SK-N-SH (cell line): ENCODE measurements around the gene VGF. TPM values are rescaled to one million over a fixed set of nuclear protein-coding genes. Genes with fewer than 3 reads are reported as not detected.

Experiments
- CTCF ChIA-PET: fragments of 300-600, 350-600 bp; formaldehyde crosslinking; extraction: SDS; loops from one replicate; lab custom pipeline; 2021; lab: Yijun Ruan, JAX
- POLR2A ChIA-PET: fragments of 350-600 bp; sonication (Branson Sonifier 250); formaldehyde crosslinking; extraction: SDS; loops from one replicate; lab custom pipeline; 2020; ENCODE audit warnings: antibody characterized with exemption, inconsistent platforms; lab: Yijun Ruan, JAX
- DNase-seq: peaks from one replicate; pipeline ENCODE4 v3.0.0; 2012
- H2AFZ ChIP-seq: fragments of 200-600 bp; sonication (generic); 2 replicates; pipeline ENCODE4 v1.8.1; 2016; ENCODE audit warnings: antibody characterized with exemption, mild to moderate bottlenecking, low read depth
- H3F3A ChIP-seq: fragments of 200-600 bp; sonication (generic); replicated peaks from 2 replicates; pipeline ENCODE3; 2016; ENCODE audit warnings: antibody characterized with exemption, mild to moderate bottlenecking; ENCODE audit not compliant: insufficient read depth
- H3K27ac ChIP-seq, 2 experiments: fragments of 200-500 bp in 1 of 2; fragments of 200-600 bp in 1 of 2; sonication (Bioruptor generic) in 1 of 2; sonication (generic), shearing (Covaris generic) in 1 of 2; 2 replicates each; pipeline versions ENCODE4 v1.5.1 to v1.6.1; 2014 to 2016; ENCODE audit warnings: low read depth in 2 of 2, inconsistent platforms in 1 of 2, low read length in 1 of 2, mild to moderate bottlenecking in 1 of 2, mixed read lengths in 1 of 2
- H3K27me3 ChIP-seq: fragments of 200-600 bp; sonication (generic), shearing (Covaris generic); 2 replicates; pipeline ENCODE4 v1.6.1; 2016; ENCODE audit warnings: mixed run types; ENCODE audit not compliant: insufficient read depth
- H3K36me3 ChIP-seq, 2 experiments: fragments of 200-500 bp in 1 of 2; fragments of 200-600 bp in 1 of 2; sonication (Bioruptor generic) in 1 of 2; sonication (generic) in 1 of 2; replicated peaks in 1 of 2; 2 replicates each; pipeline versions ENCODE3 to v1.5.1; 2014 to 2016; ENCODE audit warnings: low read length in 1 of 2, mild to moderate bottlenecking in 1 of 2; ENCODE audit not compliant: insufficient read depth in 2 of 2, control insufficient read depth in 1 of 2
- H3K4me1 ChIP-seq, 2 experiments: fragments of 200-500 bp in 1 of 2; fragments of 200-600 bp in 1 of 2; sonication (Bioruptor generic) in 1 of 2; sonication (generic), shearing (Covaris generic) in 1 of 2; 2 replicates each; pipeline versions ENCODE4 v1.5.1 to v1.6.1; 2014 to 2016; ENCODE audit warnings: low read depth in 1 of 2, low read length in 1 of 2, mixed run types in 1 of 2; ENCODE audit not compliant: insufficient read depth in 2 of 2, control insufficient read depth in 1 of 2
- H3K4me2 ChIP-seq: fragments of 200-600 bp; sonication (generic), shearing (Covaris generic); 2 replicates; pipeline ENCODE4 v1.6.1; 2017; ENCODE audit warnings: mixed run types
- H3K4me3 ChIP-seq, 2 experiments: fragments of 200-500 bp in 1 of 2; fragments of 200-600 bp in 1 of 2; sonication (Bioruptor generic) in 1 of 2; sonication (generic), shearing (Covaris generic) in 1 of 2; 2 replicates each; pipeline versions ENCODE4 v1.5.1 to v1.8.1; 2014 to 2016; ENCODE audit warnings: low read depth in 2 of 2, inconsistent platforms in 1 of 2, low read length in 1 of 2, mild to moderate bottlenecking in 1 of 2, mixed read lengths in 1 of 2, moderate library complexity in 1 of 2
- H3K79me2 ChIP-seq: fragments of 200-600 bp; sonication (generic); 2 replicates; pipeline ENCODE4 v1.8.1; 2017; ENCODE audit warnings: mild to moderate bottlenecking; ENCODE audit not compliant: insufficient read depth
- H3K9ac ChIP-seq: fragments of 200-600 bp; sonication (generic); 2 replicates; pipeline ENCODE4 v1.6.1; 2017; ENCODE audit warnings: mixed run types
- H3K9me2 ChIP-seq: fragments of 200-600 bp; sonication (generic); 2 replicates; pipeline ENCODE4 v1.6.1; 2017; ENCODE audit warnings: mixed run types
- H3K9me3 ChIP-seq: fragments of 200-600 bp; sonication (generic); 2 replicates; pipeline ENCODE4 v1.6.1; 2017; ENCODE audit warnings: mixed run types, mild to moderate bottlenecking, moderate library complexity
- H4K20me1 ChIP-seq: fragments of 200-600 bp; sonication (generic); 2 replicates; pipeline ENCODE4 v1.6.1; 2017; ENCODE audit warnings: mild to moderate bottlenecking, mixed run types; ENCODE audit not compliant: insufficient read depth
- EP300 ChIP-seq, 2 experiments: IDR thresholded peaks; 2 replicates each; pipeline versions ENCODE4 v1.4.0 to v1.6.1; 2012; ENCODE audit warnings: borderline replicate concordance in 1 of 2, low read depth in 1 of 2, low read length in 1 of 2
- FOXJ3 ChIP-seq: sonication (generic); formaldehyde crosslinking; IDR thresholded peaks from 2 replicates; pipeline ENCODE4 v1.5.1; 2020; ENCODE audit warnings: mild to moderate bottlenecking, missing genetic modification reagents
- FOXM1 ChIP-seq: IDR thresholded peaks from 2 replicates; pipeline ENCODE4 v1.4.0; 2012; ENCODE audit warnings: low read depth, mild to moderate bottlenecking
- GATA2 ChIP-seq: sonication (generic); formaldehyde crosslinking; IDR thresholded peaks from 2 replicates; pipeline ENCODE4 v1.5.0; 2020; ENCODE audit warnings: mild to moderate bottlenecking, missing genetic modification reagents
- IRF3 ChIP-seq: fragments of 150-350 bp; IDR thresholded peaks from 2 replicates; pipeline ENCODE4 v1.6.1; 2016; ENCODE audit warnings: mild to moderate bottlenecking, low read depth, low read length
- JUND ChIP-seq: IDR thresholded peaks from 2 replicates; pipeline ENCODE4 v1.4.0; 2012
- MXI1 ChIP-seq: IDR thresholded peaks from 2 replicates; pipeline ENCODE4 v1.6.1; 2012; ENCODE audit warnings: mild to moderate bottlenecking, low read depth, low read length, improper control_type of control experiment
- NFIC ChIP-seq: IDR thresholded peaks from 2 replicates; pipeline ENCODE4 v1.4.0; 2012; ENCODE audit warnings: borderline replicate concordance
- NRF1 ChIP-seq: IDR thresholded peaks from 2 replicates; pipeline ENCODE4 v1.6.1; 2012; ENCODE audit warnings: low read depth, mild to moderate bottlenecking, low read length
- RAD21 ChIP-seq: IDR thresholded peaks from 2 replicates; pipeline ENCODE4 v1.6.1; 2012; ENCODE audit warnings: mild to moderate bottlenecking, low read length
- RXRA ChIP-seq: IDR thresholded peaks from 2 replicates; pipeline ENCODE4 v1.4.0; 2012; ENCODE audit warnings: low read depth, mild to moderate bottlenecking, borderline replicate concordance
- SMC3 ChIP-seq: IDR thresholded peaks from 2 replicates; pipeline ENCODE4 v1.6.1; 2012; ENCODE audit warnings: low read depth, low read length, improper control_type of control experiment
- TCF12 ChIP-seq: IDR thresholded peaks from 2 replicates; pipeline ENCODE4 v1.4.0; 2012
- TEAD4 ChIP-seq: IDR thresholded peaks from 2 replicates; pipeline ENCODE4 v1.4.0; 2012; ENCODE audit warnings: mild to moderate bottlenecking, borderline replicate concordance; ENCODE audit not compliant: insufficient read depth
- USF1 ChIP-seq: IDR thresholded peaks from 2 replicates; pipeline ENCODE4 v1.4.0; 2012; ENCODE audit warnings: low read depth, borderline replicate concordance
- WGBS: methylation state at CpG from one replicate; pipeline ENCODE4 v1.1.6; 2017; ENCODE audit warnings: low lambda C conversion rate; 5-methylcytosine and 5-hydroxymethylcytosine counted together
- polyA plus RNA-seq, 3 experiments: library from polyadenylated mRNA; depleted of rRNA; stranded (reverse); fragments of >200 nt; gene quantifications; 2 replicates each; pipeline ENCODE4 v1.2.3, GENCODE V29; 2012
- TF ChIP-seq, protein P1 (sequence below): IDR thresholded peaks from 2 replicates; pipeline ENCODE4 v1.4.0; 2012; ENCODE audit warnings: low read depth
- TF ChIP-seq, protein P2 (sequence below): IDR thresholded peaks from 2 replicates; pipeline ENCODE4 v1.6.1; 2012; ENCODE audit warnings: mild to moderate bottlenecking, low read depth, low read length, moderate library complexity
- TF ChIP-seq, protein P3 (sequence below): IDR thresholded peaks from 2 replicates; pipeline ENCODE4; 2012
- TF ChIP-seq, protein P4 (sequence below): fragments of 200-600 bp; sonication (generic); IDR thresholded peaks from 2 replicates; pipeline ENCODE4 v1.6.1; 2017; ENCODE audit warnings: antibody characterized with exemption, mild to moderate bottlenecking, moderate library complexity

VGF gene
- polyA plus RNA-seq, 1 of the 3 experiments (the other 2 are of a cell fraction) = 54.3 TPM

DNA sequence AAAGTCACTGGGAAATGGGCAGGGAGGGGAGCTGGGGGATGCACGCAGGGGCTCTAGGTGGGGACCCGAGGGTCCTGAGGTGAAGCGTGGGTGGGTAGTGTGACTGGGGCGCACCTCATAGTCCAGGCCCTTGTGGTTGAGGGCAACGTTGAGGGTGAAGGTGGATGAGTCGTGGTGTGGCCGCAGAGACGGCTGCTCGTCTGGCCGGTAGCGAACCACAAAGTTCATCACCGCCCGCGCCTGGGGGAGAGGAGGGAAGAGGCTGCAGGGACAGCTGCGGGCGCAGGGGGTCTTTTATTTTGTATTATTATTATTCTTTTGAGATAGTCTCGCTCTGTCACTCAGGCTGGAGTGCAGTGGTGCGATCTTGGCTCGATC is 41.3 kb upstream of the VGF start:
- CTCF ChIA-PET = interaction anchor here (0.8 to 1.6 kb wide), 3 partner anchors 11 to 38 kb away, joined by 3 to 4 read pairs (median 3); partner anchors contain the start of genes PLOD3 and ZNHIT1
- peaks cover 9% of the 10 kb centered on the region for H3F3A ChIP-seq

More for the DNA sequence above, 41.3 kb upstream of the VGF start:
- DNase-seq = no peak
- H3K9ac ChIP-seq = no peak overlapping the region
- H3K27ac ChIP-seq = no peak overlapping the region
- H3K4me1 ChIP-seq = no peaks in the 10 kb centered on the region
- 88% methylated on average over 19 of the region's 19 CpGs for WGBS
- no peaks in the 10 kb centered on the region for H3K79me2 ChIP-seq
- TF ChIP-seq MXI1 (no peak), GATA2 (CRISPR knock-in tag) (no peak), EP300 (IDR thresholded peaks at IDR 0.05; ENCODE audit: borderline replicate concordance in 1 of 2, low read depth in 1 of 2, low read length in 1 of 2) (no peak), FOXJ3 (CRISPR knock-in tag) (no peak), IRF3 (no peak), NRF1 (no peak), TCF12 (no peak), FOXM1 (no peak), RAD21 (no peak), SMC3 (no peak), USF1 (no peak), JUND (no peak), NFIC (no peak), TEAD4 (no peak), RXRA (no peak)
- TF ChIP-seq, protein P1, sequence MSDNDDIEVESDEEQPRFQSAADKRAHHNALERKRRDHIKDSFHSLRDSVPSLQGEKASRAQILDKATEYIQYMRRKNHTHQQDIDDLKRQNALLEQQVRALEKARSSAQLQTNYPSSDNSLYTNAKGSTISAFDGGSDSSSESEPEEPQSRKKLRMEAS = no peak
- TF ChIP-seq, protein P2, sequence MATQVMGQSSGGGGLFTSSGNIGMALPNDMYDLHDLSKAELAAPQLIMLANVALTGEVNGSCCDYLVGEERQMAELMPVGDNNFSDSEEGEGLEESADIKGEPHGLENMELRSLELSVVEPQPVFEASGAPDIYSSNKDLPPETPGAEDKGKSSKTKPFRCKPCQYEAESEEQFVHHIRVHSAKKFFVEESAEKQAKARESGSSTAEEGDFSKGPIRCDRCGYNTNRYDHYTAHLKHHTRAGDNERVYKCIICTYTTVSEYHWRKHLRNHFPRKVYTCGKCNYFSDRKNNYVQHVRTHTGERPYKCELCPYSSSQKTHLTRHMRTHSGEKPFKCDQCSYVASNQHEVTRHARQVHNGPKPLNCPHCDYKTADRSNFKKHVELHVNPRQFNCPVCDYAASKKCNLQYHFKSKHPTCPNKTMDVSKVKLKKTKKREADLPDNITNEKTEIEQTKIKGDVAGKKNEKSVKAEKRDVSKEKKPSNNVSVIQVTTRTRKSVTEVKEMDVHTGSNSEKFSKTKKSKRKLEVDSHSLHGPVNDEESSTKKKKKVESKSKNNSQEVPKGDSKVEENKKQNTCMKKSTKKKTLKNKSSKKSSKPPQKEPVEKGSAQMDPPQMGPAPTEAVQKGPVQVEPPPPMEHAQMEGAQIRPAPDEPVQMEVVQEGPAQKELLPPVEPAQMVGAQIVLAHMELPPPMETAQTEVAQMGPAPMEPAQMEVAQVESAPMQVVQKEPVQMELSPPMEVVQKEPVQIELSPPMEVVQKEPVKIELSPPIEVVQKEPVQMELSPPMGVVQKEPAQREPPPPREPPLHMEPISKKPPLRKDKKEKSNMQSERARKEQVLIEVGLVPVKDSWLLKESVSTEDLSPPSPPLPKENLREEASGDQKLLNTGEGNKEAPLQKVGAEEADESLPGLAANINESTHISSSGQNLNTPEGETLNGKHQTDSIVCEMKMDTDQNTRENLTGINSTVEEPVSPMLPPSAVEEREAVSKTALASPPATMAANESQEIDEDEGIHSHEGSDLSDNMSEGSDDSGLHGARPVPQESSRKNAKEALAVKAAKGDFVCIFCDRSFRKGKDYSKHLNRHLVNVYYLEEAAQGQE = no peak
- TF ChIP-seq, protein P3, sequence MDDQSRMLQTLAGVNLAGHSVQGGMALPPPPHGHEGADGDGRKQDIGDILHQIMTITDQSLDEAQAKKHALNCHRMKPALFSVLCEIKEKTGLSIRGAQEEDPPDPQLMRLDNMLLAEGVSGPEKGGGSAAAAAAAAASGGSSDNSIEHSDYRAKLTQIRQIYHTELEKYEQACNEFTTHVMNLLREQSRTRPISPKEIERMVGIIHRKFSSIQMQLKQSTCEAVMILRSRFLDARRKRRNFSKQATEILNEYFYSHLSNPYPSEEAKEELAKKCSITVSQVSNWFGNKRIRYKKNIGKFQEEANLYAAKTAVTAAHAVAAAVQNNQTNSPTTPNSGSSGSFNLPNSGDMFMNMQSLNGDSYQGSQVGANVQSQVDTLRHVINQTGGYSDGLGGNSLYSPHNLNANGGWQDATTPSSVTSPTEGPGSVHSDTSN = no peak
- TF ChIP-seq, protein P4, sequence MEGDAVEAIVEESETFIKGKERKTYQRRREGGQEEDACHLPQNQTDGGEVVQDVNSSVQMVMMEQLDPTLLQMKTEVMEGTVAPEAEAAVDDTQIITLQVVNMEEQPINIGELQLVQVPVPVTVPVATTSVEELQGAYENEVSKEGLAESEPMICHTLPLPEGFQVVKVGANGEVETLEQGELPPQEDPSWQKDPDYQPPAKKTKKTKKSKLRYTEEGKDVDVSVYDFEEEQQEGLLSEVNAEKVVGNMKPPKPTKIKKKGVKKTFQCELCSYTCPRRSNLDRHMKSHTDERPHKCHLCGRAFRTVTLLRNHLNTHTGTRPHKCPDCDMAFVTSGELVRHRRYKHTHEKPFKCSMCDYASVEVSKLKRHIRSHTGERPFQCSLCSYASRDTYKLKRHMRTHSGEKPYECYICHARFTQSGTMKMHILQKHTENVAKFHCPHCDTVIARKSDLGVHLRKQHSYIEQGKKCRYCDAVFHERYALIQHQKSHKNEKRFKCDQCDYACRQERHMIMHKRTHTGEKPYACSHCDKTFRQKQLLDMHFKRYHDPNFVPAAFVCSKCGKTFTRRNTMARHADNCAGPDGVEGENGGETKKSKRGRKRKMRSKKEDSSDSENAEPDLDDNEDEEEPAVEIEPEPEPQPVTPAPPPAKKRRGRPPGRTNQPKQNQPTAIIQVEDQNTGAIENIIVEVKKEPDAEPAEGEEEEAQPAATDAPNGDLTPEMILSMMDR = no peak
- no peaks in the 10 kb centered on the region for H4K20me1 ChIP-seq
- H3K9me2 ChIP-seq = no peaks in the 10 kb centered on the region
- H3K27me3 ChIP-seq = no peaks in the 10 kb centered on the region
- no peak overlapping the region for H3K4me2 ChIP-seq
- no peaks in the 10 kb centered on the region for H3K9me3 ChIP-seq
- POLR2A ChIA-PET = interaction anchor here (2.5 kb wide), 1 partner anchor 12 kb away, joined by 11 read pairs; no protein-coding TSS in a partner anchor
- peaks cover 14 to 28% of the 10 kb centered on the region in 2 experiments for H3K36me3 ChIP-seq
- H2AFZ ChIP-seq = no peak overlapping the region
- no peak overlapping the region for H3K4me3 ChIP-seq
